ENCODE measurements around the gene SASH1.

The SASH1 gene

DNA sequence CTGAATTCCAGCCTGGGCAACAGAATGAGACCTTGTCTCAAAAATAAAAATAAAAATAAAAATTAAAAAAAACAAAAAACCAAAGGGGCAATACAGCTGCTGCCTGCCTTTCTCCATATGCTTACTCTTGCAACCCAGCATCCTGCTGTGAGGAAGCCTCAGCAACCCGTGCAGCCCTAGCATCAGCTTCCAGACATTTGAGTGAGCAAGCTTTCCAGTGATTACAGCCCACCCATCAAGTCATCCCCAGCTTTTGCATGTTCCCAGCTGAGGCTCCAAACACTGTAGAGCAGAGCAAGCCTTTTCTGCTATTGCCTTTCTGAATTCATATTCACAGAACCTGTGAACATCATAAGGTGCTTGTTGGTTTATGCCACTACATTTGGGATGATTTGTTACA lies 93.8 kb downstream of the SASH1 start:
- DNase-seq = peak; percentile 36

DNA sequence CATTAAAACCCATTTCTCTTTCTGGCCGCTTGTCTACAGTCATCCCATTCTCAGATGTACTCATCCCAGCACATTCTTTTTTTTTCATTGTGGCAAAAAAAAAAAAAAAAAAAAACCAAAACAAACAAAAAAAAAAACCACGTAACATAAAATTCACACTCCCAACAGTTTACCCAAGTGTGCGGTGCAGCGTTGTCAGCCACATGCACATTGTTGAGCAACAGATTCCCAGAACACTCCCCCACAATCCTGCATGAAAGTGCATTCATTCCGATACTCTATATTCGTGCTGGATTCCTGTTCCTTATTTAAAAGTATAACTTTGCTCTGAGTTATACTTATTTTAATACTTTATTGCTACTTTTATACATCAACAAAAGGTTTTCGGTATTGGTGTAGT lies 96.0 kb downstream of the SASH1 start:
- peak; percentile 45 for DNase-seq

- peak; percentile 47 for DNase-seq
Measured at GRCh38 chr6:148440016-148440415, 97.4 kb downstream of the SASH1 start.

GRCh38 chr6:148440877-148441453 lies 98.3 kb downstream of the SASH1 start:
- peak; percentile 96 for DNase-seq

DNA sequence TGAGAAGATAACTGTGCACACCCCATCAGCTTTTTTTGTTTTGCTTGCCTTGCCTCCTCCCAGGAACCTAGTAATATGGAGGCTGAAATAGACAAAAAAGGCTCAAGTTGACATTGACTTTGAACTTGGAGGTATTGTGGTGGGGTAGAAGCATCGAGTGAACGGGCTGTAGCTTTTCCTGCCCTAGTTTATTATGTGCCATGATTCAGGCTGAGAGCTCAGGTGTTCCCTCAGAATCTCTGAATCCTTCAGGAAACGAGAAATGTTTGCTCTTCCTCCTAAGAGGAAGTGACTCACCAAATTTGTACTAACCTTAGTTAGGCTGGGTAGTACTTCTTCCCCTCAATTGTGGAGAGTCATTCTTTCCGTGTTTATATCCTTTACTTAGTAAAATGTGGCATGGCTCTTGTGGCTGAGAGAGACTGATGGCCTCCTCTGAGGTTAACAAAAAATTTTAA lies 98.8 kb downstream of the SASH1 start:
- peak; percentile 66 for DNase-seq

- no peak for DNase-seq
Measured at GRCh38 chr6:148443798-148444560, 101.3 kb downstream of the SASH1 start.

- DNase-seq = no peak
Measured at GRCh38 chr6:148445116-148445515, 102.5 kb downstream of the SASH1 start.

DNA sequence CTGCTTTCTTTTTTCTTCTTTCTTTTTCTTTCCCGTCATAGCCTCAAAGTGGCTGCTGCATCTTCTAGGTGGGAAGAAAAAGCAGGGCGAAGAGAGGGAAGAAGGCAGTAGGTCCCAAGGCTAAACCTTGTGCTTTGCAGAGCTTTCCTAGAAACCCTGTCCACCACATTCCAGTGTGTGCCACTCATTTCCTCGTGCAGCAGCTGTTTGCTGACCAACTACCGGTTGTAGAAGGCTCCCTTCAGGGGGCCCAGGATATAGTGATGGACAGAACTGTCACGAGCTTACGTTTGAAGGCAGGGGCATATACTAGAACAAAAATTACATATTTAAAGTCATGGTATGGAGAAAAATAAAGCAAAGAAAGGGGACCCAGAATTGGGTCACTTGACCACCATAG lies 103.0 kb downstream of the SASH1 start:
- peak; percentile 56 for DNase-seq

- no peak for DNase-seq
Measured at GRCh38 chr6:148446681-148447080, 104.0 kb downstream of the SASH1 start.

DNA sequence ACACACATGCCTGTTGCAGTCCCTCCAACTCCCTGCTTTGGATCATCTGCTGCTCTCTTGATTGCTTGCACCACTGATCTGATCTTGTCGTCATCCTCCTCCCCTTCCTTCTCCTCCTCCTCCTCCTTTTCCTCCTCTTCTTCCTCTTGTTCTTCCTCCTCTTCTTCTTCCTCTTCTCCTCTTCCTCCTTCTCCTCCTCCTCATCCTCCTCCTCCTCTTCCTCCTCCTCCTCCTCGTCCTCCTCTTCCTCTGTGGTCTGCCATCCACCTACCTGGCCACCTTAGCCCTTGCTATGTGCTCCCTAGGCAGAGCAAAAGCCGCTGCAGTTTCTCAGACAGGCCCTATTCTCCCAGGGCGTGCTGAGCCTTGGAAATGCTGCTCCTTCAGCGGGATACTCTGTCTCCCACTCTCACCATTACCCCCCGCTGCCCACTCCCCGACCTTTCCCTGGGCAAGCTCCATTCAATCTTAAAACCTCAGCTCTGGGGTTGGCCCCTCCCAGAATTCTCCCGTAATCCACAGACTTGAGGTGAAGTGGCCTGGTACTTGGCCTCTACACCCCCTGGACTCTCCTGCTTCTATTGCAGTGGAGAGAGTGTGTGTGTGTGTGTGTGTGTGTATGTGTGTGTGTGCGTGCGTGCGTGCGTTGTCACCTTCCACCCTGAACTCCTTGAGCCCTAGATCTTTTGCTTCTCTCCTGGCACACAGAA lies 105.0 kb downstream of the SASH1 start:
- no peak for DNase-seq

GRCh38 chr6:148448369-148449012 lies 105.9 kb downstream of the SASH1 start:
- no peak for DNase-seq

- DNase-seq = no peak
Measured at GRCh38 chr6:148450866-148451265, 108.2 kb downstream of the SASH1 start.

DNA sequence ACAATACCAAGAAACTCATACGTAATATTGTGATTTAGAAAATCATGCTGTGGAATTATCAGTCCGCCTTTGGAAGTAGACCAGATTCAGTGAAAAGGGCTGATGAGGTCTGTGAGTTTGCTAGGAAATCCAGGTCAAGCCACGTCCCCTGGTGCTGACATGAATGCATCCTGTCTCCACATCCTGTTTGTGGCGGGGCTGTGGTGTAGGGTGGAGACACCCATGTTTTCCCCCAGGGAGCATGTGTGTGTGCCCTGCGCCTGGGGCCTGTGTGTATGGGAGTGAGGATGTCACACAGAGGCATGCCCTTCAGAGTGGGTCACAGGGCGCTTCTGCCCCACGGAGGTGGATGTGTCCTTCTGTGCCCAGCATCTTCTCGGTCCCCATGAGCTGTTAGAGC lies 109.1 kb downstream of the SASH1 start:
- DNase-seq = no peak

GRCh38 chr6:148452876-148453275 lies 110.2 kb downstream of the SASH1 start:
- DNase-seq = no peak

DNA sequence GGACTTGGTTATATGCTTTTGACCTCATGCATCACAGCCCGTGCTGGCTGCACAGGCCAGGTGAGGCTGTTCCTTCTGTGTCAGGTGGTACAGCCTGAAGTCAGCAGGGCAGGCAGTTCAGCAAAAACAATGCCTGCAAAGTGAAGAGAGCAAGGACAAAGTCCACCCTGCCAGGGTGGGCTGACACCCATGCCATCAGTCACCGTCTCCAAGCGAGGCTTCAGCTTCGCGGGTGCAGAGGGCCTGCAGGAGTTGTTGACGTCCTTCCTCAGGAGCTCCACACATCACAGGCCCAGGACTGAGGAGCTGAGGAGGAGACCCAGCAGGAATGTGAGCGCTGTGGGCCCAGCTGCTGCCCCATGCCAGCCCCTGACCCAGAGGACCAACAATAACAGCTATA lies 111.3 kb downstream of the SASH1 start:
- DNase-seq = no peak

DNA sequence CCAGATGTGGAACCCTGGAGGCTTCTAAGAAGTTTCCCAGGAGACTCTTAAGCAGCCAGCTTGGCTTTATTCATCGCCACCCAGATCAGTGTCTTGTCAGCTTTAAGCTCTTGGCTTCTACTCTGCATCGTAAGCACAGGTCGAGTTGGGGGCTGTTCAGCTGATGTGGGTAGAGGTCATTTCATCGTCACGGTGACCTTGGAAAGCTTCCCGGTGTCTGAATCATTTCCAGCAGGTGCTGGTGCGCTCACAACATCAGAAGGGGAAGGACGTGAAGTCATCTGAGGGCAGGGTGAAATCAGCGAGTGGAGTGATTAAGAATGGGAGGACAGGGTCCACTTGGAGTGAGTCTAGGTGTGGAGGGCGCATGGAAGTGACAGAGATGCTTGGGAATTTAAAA lies 112.6 kb downstream of the SASH1 start:
- DNase-seq = no peak

GRCh38 chr6:148455674-148456558 lies 113.3 kb downstream of the SASH1 start:
- DNase-seq = no peak

DNA sequence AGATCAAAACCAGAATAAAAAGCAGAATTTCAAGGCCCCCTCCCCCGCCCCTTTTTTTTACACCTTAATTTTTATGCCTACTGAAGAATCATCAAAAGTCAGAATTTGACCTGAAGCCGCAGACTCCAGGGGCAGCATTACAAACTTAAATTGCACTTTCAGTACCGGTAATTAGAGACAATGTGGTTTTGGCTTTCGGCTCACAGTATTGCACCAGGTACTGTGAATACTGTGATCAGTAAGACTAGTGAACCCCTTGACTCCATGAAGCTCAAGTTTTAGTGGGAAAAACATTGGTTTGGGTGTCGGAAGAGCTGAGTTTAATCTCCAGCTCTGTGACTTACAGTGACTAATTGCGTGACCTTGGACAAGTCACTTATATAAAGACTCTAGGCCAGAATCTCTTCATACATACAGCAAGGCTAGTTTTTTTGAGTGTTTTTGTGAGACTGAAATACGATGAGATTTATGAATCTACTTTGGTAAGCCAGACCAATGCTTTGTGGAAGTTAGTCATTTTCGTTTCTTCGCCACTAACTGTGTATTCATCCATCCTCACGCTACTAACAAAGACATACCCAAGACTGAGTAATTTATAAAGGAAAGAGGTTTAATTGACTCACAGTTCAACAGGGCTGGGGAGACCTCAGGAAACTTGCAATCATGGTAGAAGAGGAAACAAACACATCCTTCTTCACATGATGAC lies 114.7 kb downstream of the SASH1 start:
- DNase-seq = peak; percentile 52

DNA sequence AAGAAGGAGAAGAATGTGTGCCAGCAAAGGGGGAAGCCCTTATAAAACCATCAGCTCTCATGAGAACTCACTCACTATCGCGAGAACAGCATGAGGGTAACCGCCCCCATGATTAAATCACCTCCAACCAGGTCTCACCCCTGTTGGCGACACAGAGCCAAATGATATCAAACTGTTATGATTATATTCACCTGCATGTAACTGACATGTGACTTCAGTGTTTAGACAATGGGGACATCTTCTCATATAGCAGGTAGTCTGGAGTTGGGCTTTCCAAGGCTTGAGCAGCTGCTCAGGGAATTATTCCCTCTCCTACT lies 115.2 kb downstream of the SASH1 start:
- DNase-seq = no peak

DNA sequence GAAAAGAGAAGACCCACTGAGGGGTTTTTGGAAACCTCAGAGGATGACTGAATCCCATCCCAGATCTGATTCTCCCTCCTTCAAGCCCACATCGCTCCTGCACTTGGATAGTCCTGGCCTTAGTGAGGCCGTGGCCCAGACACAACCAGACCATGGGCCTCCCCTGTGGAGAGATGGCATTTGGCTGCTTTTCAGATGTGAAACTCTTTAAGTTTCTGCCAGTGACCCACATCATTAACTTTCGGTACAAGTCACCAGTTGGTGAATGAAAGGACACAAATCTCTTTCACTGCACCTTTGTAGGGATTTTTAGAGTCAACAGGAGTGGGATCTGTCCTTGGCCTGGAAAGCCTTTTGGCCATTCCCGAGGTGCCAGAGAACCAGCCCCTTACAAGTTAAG lies 116.6 kb downstream of the SASH1 start:
- DNase-seq = no peak

- no peak for DNase-seq
Measured at GRCh38 chr6:148460876-148461646, 118.4 kb downstream of the SASH1 start.
